Cardiac ventricle fibroblast (primary cell): ENCODE data around the gene DNAJC27. TPM values are rescaled to one million over a fixed set of nuclear protein-coding genes. Genes with fewer than 3 reads are reported as not detected.

ENCODE experiments used
- total RNA-seq: library from RNA; depleted of rRNA; stranded (reverse); fragments of >200 nt; gene quantifications from 2 replicates; pipeline ENCODE4 v1.2.3, GENCODE V29; 2015

DNAJC27 gene
- 1.9 and 2.9 TPM in 2 replicates for total RNA-seq

DNA sequence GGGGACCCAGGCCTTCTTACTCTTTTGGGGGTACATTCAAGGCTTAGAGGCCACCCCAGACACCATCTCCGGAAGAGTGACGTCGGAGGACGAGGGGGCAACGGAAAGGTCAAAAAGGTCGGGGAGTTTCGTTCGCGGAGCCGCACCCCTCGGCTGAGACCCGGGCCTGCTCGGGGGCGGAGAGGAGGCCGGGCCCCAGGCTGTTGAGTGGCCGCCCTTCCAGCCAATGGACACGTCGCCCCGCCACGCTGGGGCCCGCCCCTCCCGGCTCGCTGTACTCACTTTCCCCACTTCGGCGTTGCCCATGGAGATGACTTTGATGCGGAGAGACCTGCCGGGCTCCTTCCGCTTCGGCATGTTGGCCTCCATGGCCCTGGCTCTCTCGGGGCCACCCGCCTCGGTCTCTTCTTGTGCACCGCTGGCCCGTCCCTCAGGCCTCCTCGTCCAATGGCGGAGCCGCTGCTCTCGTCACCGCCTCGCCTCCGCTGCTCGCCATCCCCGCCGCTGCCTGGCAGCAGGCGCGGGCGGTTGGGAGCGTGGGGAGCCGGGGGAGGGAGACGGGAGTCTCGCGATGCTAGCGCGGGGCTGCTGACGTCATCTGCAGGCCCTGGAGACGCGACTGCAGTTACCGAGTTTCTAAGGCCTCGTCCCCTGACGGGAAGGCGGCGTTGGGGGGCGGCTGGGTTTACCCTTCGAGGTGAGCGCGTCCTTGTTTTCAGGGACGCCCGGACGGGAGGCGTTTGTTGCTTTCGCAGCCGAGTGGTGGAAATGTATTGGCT, at the start of gene DNAJC27:
TSS of gene DNAJC27 (minus strand) at position 420 of the 779 bp plus-strand sequence. CDS start at position 369, 51 bp downstream.

DNA sequence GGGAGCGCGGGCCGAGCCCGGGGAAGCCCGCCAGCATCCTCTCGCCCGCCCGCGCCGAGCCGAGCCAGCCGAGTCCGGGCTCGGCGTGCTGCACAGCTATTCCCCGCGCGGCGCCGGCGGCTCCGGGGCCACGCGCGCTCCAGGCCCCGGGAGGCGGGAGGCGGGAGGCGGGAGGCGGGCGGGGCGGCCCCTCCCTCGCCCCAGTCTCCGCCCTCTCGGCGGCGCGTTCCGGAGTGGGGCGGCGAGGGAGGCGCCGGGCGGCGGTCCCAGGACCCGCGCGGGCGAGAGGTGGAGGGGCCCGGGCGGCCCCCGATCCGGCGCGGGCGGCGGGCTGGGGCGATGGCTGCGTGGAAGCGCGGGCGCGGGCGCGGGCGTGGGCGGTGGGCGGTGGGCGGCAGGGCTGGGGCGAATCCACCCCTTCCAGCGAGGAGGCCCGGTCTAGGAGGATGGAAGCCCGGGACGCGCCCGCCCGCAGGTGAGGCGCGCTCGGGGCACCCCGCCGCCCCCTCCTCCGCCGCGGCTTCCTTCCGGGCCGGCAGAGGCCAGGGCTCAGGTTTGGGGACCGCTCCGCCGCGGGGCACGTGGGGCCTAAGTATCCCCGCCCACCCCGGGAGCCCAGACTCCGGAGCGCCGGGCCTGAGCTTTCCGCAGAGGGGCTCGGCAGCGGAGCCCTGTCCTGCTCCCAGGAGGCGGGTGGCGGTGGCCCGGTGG, 51.5 kb downstream of the DNAJC27 start, which contains the start of gene ADCY3:
TSS of gene ADCY3 (minus strand) at position 140 of the 711 bp plus-strand sequence. CDS start 1,250 bp downstream, outside the sequence.

Other genes starting within 250 kb of the DNAJC27 start
- 26.8 and 48.0 TPM in 2 replicates for gene PTRHD1, start 178.6 kb downstream of the DNAJC27 start, total RNA-seq
- gene CENPO, start 178.5 kb downstream of the DNAJC27 start, total RNA-seq = 5.8 and 12.5 TPM in 2 replicates
- gene ADCY3, start 51.7 kb downstream of the DNAJC27 start, total RNA-seq = 61.9 and 66.8 TPM in 2 replicates
- 0.24 and 0.50 TPM in 2 replicates for gene EFR3B, start 70.1 kb upstream of the DNAJC27 start, total RNA-seq
- 2.1 and 5.2 TPM in 2 replicates for gene POMC, start 196.6 kb upstream of the DNAJC27 start, total RNA-seq